GM18511 (cell line): ENCODE results near the gene MPP1.
A peak's percentile ranks its signal among the peaks of the same experiment; 100 is the strongest.
"Not testable (repeated sequence)": the region's sequence is repeated elsewhere in the genome, so short reads cannot be mapped to it uniquely, and the experiment has no call there.

ENCODE experiments used
- ATAC-seq: cut with Tn5 transposase; IDR thresholded peaks from one replicate; pipeline ENCODE4 v1.9.1; 2021; ENCODE audit warnings: mild to moderate bottlenecking, moderate library complexity; ENCODE audit not compliant: unreplicated experiment

MPP1 gene

DNA sequence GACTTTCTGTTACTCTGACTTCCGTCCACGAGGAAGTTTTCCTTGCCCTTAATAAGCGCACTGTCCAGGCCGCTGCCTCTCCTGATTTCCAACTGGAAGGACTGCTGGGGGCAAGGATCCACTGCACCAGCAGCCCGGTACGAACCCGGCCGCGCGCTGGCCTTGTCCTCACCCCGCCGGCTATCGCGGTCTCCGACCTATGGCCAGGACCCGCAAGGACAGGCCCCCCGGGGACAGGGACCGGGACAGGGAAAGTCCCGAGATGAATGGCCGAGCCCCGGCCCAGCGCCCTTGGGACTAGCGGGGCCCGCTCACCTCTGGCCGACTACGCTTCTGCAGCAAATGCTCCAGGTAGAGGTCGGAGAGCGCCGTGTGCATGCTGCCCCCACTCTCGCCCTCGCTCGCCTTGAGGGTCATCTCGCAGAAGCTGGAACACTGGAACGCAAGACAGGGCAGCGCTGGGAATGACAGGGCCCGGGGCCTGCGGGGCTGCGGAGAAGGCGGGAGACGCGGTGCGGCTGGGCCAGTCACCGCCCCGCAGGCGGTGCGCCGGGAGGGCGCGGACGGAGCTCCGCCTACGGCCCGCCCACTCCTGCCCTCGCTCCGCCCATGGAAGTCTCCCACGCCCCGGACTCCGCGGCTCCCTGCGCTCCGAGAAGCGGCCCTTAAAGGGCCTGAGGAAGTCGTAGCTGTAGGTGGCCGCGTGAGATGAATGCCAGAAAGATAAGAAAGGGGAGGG is at the start of gene MPP1:
Gene MPP1, minus strand, starts transcription at position 529 of the 739 bp plus-strand sequence. Its CDS starts 112 bp downstream, at position 417.
- ATAC-seq, result peak; percentile 90

DNA sequence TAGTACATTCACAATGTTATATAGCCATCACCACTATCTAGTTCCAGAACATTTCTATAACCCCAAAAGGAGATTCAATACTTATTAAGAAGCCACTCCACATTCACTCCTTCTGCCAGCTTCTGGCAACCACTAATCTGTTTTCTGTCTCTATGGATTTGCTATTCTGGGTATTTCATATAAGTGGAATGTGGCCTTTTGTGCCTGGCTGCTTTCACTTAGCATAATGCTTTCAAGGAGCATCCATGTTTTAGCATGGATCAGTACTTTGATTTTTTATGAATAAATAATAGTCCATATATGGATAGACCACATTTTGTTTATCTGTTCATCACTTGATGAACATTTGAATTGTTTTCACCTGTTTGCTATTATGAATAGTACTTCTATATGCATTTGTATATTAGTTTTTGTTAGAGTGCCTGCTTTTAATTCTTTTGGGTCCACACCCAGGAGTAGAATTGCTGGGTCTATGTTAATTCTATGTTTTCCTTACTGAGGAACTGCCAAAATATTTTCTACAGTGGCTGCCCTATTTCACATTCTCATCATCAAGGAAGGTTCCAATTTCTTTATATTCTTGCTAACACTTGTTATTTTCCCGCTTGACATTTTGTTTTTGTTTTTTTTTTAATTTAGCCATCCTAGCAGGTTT is 45.8 kb upstream of the MPP1 start:
- no peak for ATAC-seq

DNA sequence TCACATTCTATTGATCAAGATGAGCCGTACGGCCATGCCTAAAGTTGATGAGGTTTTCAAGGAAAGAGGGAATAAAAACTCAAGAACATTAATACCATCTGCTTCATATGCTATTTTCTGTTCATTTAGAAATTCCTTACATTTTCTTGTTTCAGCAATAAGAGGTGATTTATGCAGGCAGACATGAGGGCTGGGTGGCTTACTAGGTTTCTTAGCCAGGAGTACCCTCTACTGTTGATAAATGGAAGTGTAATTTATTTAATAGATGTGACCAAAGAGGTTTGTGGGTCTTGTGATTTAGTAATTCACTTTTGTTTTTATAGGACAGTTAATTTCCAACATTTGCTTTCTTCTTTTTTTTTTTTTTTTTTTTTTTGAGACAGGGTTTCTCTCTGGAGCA is 35.6 kb upstream of the MPP1 start:
- no peak for ATAC-seq

DNA sequence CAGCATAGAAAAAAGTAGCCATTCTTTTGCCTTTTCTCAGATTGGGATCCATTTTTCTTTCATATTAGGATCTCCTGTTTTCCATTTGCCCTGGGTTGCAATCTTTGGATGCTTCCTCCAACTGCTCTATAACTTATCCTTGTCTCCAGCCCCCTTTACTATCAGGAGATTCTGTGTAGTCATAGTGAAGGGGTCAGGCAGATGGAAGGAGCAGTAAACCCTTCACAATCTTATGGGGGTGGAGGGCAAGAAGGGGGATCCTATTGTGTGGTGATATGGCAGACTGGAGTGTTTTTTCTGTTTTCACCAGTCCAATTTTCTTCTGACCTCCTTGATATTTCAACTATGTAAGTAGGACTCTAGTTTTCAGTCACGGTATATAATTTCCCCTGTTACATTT is 30.9 kb upstream of the MPP1 start:
- no peak for ATAC-seq

DNA sequence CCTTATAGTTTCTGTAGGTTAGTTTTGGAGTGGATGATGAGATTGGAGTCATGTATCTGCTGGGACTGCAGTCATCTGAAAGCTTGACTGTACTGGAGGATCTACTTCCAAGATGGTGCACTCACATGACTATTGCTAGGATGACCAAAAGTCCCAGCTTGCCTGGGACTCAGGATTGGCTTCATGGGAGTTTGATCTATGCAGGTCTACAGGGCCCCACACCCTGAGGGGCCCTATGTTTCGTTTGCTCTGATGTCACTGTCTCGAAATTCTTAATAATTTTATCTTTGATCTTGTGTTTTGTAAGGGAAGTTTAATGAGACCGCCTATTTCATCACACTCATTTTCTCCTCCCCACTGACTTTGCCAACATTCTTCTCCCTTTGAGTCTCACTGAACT is 29.3 kb upstream of the MPP1 start, which contains the start of gene SMIM9:
Gene SMIM9, minus strand, starts transcription at position 101 of the 400 bp plus-strand sequence. CDS start 3,806 bp downstream, outside the sequence.
- ATAC-seq, result no peak

DNA sequence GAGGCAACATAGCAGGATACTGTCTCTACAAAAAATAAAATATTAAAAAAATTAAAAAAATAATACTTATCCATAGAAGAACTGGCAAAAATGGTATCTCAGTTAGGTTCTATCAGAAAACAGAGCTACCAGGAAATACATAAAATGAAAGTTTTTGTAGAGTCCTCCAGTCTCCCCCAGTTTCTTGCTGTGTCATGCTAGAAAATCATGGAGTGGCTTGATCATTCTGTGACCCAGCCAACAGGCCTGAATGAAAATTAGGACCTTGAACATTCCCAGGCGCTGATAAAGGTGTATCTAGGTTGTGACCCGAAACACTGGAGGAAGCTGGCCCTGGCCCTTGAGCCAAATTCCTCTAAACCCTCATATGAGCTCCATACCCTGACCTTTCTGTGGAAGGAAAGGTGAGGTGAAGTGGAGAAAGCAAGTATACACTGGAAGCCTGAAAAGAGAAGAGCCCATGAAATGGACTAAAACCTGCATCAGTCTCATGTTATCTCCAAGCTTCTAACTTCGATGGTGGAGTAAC is 28.5 kb upstream of the MPP1 start:
- no peak for ATAC-seq

DNA sequence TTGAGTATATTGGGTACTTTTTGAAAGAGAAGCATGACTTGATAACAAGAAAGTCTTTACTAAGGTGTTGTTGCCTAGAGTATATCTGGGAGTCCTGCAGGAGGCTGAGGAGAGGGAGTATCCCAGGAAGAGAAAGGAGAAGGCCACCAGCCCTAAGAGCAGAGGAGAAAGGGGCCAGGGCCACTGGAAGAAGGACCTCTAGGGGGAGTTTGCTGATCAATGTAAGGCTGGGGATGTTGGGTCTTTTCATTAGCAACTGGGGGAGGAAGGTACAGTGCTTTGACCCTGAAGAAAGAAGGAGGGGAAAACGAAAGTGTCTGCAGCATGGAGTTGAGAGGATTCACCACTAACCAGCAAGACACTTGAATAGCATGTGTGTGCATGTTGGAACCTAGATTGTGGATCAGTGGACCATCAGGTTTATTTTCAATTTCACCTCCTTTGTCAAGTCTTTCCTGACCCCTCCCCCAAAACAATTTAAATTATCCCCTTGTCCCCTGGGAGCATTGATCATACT is 24.7 kb upstream of the MPP1 start:
- ATAC-seq, result no peak

DNA sequence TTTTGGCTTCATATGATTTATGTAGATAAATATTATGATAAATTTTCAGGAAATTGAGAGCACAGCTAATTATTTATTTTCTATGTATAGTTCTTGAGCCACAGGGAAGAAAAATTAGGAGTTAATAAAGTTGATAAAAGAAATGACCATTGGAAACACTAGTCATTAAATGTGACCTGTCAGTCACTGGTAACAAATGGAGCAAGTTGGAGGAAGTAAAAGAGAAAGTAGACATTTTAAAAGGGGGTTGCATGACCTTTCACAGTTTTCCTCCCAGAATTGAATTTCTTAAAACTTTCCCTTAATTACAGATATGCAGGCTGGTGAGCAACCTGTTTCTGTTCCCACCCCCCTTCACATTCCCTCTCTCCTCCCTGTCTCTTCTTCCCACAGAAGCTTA is 23.8 kb upstream of the MPP1 start:
- ATAC-seq, result no peak

DNA sequence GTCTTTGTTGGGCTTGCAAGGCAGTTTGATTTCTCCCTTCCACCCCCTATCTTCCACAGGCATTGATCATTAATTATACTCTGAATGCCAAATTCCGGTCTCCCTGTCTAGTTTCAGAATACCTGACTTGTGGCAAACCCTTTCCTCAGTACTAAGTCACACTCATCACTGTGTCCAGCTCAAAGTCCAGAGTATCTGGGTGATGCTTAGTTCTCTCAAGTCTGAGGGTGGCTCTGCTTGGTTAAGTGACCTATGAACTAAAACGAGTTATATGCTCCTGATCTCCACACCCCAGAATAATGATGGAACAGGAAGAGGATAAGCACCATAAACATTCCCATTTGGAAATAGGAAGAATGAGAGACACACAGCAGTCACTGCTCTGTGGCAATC is 22.7 kb upstream of the MPP1 start:
- peak; percentile 17 for ATAC-seq

DNA sequence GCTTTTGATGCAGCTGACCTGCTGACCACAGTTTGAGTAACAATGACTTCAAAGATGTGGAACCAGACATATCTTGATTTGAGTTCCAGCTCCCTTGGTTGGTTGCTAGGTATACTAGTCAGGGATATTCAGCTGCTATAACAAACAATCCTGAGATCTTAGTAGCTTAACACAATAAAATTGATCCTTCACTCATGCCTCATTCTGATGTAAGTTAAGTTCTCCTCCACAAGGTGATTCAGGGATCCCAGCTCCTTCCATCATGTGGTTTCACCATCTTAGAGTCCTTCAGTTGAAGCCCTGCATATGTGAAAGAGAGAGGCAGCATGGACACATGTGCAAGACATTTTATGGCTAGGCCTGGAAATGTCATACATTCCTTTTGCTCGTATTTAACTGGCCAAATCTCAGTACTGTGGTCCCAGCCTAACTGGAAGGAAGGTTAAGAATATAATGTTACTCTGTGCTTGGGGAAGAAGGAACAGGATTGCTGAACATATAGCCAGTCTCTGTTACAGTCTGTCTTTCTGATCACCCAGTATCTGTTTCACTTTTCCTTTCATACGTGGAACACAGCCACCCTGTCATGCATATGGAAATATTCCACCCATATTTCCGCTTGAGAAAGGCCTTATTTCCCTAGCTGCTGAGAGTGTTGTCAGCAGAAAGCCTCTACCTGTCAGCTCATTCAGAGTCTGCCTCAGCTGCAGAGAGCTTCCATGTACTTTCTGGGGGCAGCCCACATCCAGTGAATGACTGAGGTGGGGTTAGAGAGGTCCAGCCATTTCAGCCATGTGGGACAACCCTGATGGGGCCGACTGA is 22.1 kb upstream of the MPP1 start:
- peak; percentile 92 for ATAC-seq

DNA sequence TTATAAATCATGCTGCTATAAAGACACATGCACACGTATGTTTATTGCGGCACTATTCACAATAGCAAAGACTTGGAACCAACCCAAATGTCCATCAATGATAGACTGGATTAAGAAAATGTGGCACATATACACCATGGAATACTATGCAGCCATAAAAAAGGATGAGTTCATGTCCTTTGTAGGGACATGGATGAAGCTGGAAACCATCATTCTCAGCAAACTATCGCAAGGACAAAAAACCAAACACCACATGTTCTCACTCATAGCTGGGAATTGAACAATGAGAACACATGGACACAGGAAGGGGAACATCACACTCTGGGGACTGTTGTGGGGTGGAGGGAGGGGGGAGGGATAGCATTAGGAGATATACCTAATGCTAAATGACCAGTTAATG is 20.3 kb upstream of the MPP1 start:
- not testable (repeated sequence) for ATAC-seq

DNA sequence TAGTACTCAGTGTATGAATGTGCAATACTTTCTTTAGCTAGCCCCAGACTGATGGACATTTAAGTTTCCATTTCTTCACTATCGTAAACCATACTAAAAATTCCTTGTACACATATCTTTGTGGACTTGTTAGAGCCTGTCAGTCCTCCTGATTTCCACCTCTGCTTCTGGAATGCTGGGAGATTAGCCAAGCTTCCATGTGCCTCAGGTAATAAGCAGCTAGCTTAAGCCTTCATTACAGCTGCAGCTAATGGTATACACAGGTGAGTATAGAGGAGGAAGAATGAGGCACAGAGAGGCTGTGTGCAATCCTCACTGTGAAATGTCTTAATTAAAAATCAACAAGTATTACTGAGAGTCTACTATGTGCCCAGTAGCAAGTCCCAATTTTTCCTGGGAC is 19.4 kb upstream of the MPP1 start:
- ATAC-seq, result no peak

DNA sequence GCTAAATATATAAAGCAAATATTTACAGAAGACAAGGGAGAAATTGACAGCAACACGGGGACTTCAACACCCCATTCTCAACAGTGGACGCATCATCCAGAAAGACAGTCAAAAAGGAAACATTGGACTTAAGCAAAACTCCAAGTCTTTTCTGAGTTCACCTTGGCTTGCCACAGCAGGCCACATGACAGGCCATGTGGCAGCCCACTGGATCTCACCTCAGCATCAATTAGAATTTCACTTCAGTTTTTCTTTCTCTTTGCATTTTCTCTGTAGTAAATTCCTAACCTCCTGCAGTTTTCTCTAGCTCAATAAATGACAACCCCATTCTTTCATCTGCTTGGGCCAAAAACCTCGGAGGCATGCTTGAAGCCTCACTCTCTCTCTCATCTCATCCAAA is 16.7 kb upstream of the MPP1 start:
- no peak for ATAC-seq

DNA sequence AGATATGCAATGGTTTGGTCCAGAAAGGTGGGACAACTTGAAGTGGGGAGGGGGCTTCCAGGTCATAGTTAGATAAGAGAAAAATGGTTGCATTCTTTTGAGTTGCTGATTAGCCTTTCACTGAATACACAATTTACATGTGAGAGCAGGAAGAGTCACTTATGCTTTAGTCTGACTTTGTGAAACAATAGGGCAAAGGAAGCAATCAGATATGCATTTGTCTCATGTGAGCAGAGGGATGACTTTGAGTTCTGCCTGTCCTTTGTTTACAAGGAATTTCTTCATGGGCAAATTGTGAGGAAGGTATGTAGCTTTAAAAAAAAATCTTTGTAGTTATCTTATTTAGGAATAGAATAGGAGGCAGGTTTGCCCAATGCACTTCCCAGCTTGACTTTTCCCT is 16.2 kb upstream of the MPP1 start:
- no peak for ATAC-seq

DNA sequence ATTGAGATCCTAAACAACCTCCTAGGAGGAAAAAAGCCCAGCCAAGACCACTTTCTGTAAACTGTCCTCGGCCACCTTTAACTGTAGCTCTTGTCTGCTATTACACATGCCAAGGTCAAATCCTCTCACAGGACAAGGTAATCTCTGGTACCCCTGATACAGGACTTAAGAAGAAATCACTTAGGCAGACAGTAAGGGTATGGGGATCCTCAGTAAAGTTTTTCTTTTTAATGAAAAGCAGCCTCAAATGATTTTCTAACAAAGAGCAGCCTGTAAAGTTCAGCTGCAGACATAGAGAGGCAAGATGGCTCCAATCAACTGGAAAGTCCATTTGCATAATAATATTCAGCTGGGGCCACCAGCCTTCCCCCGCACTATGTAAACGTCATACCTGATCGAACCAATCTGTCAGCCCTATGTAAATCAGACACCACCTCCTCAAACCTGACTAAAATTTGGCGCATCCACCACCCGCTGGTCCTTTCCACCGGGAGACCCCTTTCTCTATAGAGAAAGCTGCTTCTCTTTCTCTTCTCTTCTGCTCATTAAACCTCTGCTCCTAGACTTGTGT is 14.6 kb upstream of the MPP1 start:
- ATAC-seq, result peak; percentile 78

DNA sequence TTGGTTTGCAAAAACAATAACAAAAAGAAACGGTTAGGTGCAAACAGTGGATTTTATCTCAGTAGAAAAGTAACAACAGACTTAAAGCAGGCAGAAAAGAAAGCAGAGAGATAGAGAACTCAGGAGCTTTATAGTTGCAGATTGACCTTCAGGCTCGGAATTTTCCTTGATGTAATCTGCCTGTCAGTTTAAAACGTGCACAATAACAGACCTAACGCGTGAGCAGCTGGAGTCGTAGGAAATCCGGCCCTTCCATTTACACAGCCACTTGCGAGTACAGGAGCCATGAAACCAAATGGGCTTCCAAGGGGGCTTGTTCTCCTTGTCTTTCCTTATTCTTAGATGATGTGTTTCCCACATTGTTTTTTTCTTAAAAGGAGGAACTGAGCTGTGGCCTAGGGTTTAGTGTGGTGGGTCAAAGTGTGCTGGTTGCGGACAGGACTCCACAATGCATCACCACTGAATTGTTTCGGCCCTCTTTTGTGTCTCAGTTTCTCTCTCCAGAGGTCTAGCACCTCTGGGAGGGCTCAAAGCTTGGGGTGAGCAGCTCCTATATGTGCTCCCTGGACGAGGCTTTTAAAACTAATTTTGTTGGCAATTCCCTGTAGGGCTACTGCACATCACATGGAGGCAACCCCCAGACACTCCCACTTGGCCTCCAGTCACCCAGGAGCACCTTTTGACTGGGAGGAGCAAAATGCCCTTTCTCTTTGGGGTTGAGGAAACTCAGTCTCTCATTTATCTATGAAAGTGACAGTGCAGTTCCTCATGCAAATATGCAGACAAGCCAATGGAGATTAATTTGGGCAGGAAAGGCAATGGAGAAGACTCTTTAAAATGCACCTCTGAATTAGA is 13.9 kb upstream of the MPP1 start:
- ATAC-seq, result peak; percentile 57

DNA sequence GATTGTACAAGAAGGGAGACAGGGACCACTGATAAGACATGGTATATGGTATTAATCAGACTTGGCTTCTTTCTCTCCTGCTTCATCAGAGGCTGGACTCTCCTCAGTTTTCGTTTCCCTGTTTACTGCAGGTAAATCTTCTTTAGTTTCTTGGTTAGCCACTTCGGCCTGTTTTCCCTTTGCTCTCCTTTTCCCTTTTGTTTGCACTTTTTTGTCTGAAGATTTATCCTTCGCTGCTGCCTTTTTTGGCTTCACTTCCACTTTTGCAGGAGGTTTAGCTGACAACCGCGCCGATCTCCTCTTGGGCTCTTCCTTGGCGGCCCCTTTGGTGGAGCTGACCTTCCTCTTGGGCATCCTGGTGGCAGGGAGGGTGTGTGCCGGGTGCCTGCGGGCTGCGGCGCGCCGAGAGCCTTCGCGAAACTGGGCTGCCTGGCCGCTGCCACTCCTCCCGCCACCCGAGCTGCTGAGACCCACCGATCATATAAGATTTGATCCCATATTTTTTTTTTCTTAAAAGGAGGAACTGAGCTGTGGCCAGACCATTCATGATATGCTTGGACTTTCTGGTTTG is 11.8 kb upstream of the MPP1 start:
- ATAC-seq, result not testable (repeated sequence)

DNA sequence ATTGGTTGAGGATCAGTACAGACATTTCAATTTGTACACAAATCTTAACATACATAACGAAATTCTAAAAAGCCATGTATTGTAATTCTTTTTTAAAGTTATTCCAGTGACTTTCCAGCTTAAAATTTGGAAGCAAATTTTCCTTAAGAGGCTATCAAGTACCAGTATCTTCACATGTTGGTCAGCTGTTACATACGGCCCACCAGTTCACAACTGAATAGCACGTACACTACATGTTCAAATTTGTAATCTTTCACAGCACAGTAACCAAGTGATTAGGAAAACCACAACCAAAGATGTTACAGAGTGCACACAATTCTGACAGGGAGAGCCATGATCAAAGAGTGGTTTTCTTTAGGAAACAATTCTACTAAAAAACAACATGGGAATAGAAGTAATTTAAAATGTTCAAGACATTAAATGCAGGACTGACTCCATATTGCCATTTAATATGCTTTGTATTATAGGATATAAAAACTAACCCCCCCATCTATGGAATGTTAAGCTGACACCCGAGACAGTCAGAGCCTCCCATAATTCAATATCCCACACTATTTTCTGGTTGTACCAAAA is 11.1 kb upstream of the MPP1 start:
- ATAC-seq, result not testable (repeated sequence)

DNA sequence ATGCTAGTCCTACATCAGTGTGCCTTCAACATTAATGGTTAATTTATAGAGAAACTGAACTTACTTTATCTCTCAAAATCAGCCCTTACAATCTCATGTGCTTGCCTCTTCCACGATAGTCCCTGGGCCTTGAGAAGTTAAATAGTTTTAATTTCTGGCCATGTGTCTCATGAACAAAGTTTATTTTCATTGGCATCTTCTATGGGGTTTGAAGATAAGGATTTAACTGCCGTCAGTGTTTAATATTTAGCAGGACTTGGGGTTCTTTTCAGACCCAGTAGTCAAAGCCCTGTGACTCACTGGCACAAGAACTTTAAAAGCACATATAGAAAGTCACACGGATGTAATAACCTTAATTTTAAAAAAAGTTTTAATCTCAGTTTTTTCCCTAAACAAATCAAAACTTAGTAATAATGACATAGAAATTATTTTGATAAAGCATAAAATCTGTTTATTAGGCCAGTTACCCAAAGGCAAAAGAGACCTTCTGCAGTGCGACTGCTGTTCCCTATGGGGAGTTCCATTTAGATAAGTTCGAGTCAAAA is 10.1 kb upstream of the MPP1 start:
- no peak for ATAC-seq
